Endothelial cell of umbilical vein (primary cell): Measurements from ENCODE around the gene CDH23. TPM values are rescaled to one million over a fixed set of nuclear protein-coding genes. Genes with fewer than 3 reads are reported as not detected.

Experiments
- BruUV-seq: library from RNA; stranded (reverse); fragments of 400-500 nt; replicated peaks from 2 replicates; lab custom pipeline; 2021; lab: Mats Ljungman, UMichigan
- CTCF ChIA-PET: fragments of 300-600, 350-600 bp; sonication (Branson Sonifier 250); formaldehyde crosslinking; loops from one replicate; lab custom pipeline; 2021; ENCODE audit warnings: antibody characterized with exemption, inconsistent platforms; lab: Charles Lee
- POLR2A ChIA-PET: fragments of 300-600, 350-600 bp; sonication (Branson Sonifier 250); formaldehyde crosslinking; loops from one replicate; lab custom pipeline; 2021; ENCODE audit warnings: antibody characterized with exemption, inconsistent platforms; lab: Charles Lee
- DNase-seq: peaks from one replicate; pipeline ENCODE4 v3.0.0-alpha.2; 2011; ENCODE audit warnings: low read depth, low spot score
- FAIRE-seq: peaks from 2 replicates; lab custom pipeline; 2011; peaks lifted over from hg19 to GRCh38; lab: Jason Lieb, UNC
- H2AFZ ChIP-seq: 2 replicates; pipeline ENCODE4 v1.6.0; 2012; ENCODE audit warnings: low read depth, low read length, control low read depth, inconsistent platforms
- H3K27ac ChIP-seq: 2 replicates; pipeline ENCODE4 v1.5.1; 2011; ENCODE audit warnings: low read depth, mild to moderate bottlenecking, control low read depth, low read length, moderate library complexity; ENCODE audit not compliant: insufficient read depth
- H3K27me3 ChIP-seq, 2 experiments: 2 replicates each; pipeline versions ENCODE4 v1.6.0 to v1.6.1; 2011; ENCODE audit warnings: low read length in 2 of 2, mixed read lengths in 1 of 2; ENCODE audit not compliant: control insufficient read depth in 2 of 2, insufficient read depth in 2 of 2
- H3K36me3 ChIP-seq, 2 experiments: 2 replicates in 1 of 2; 3 replicates in 1 of 2; pipeline ENCODE4 v1.5.1; 2011; ENCODE audit warnings: low read length in 2 of 2, mild to moderate bottlenecking in 1 of 2, moderate library complexity in 1 of 2; ENCODE audit not compliant: control insufficient read depth in 2 of 2, insufficient read depth in 2 of 2; ENCODE audit errors: extremely low read depth in 1 of 2
- H3K4me1 ChIP-seq: 3 replicates; pipeline ENCODE4 v1.5.1; 2011; ENCODE audit warnings: mild to moderate bottlenecking, low read length; ENCODE audit not compliant: control insufficient read depth, insufficient read depth; ENCODE audit errors: extremely low read depth
- H3K4me2 ChIP-seq: 2 replicates; pipeline ENCODE4 v1.6.1; 2011; ENCODE audit warnings: low read length, control low read depth, mixed read lengths; ENCODE audit not compliant: insufficient read depth
- H3K4me3 ChIP-seq, 3 experiments: fragments of 200-600 bp in 1 of 3; sonication (generic), shearing (Covaris generic) in 1 of 3; replicated peaks in 1 of 3; 2 replicates each; pipeline ENCODE4 v1.5.1; 2011 to 2016; ENCODE audit warnings: control low read depth in 3 of 3, low read length in 3 of 3, mild to moderate bottlenecking in 2 of 3, inconsistent platforms in 1 of 3, low read depth in 1 of 3, moderate library complexity in 1 of 3; ENCODE audit not compliant: insufficient read depth in 1 of 3
- H3K79me2 ChIP-seq: 2 replicates; pipeline ENCODE4 v1.6.0; 2012; ENCODE audit warnings: low read length, inconsistent platforms; ENCODE audit not compliant: control insufficient read depth, insufficient read depth
- H3K9ac ChIP-seq: replicated peaks from 2 replicates; pipeline ENCODE3; 2011; ENCODE audit warnings: low read length, control low read depth; ENCODE audit not compliant: insufficient read depth; ENCODE audit errors: extremely low read depth
- H3K9me1 ChIP-seq: replicated peaks from 3 replicates; pipeline ENCODE4 v1.6.0; 2011; ENCODE audit warnings: mild to moderate bottlenecking, low read length; ENCODE audit not compliant: control insufficient read depth, insufficient read depth; ENCODE audit errors: extremely low read depth
- H3K9me3 ChIP-seq: replicated peaks from 2 replicates; pipeline ENCODE4 v1.5.1; 2012; ENCODE audit warnings: low read length, inconsistent platforms; ENCODE audit not compliant: control insufficient read depth, insufficient read depth
- H4K20me1 ChIP-seq: replicated peaks from 2 replicates; pipeline ENCODE3; 2011; ENCODE audit warnings: mild to moderate bottlenecking, low read length; ENCODE audit not compliant: control insufficient read depth, insufficient read depth; ENCODE audit errors: extremely low read depth
- EZH2 ChIP-seq: IDR thresholded peaks from 2 replicates; pipeline ENCODE4 v1.6.1; 2012; ENCODE audit warnings: borderline replicate concordance, low read depth, mild to moderate bottlenecking, moderate library complexity, low read length, inconsistent platforms; ENCODE audit not compliant: severe bottlenecking
- FOS ChIP-seq: IDR thresholded peaks from 2 replicates; pipeline ENCODE4 v1.6.1; 2011; ENCODE audit warnings: mild to moderate bottlenecking, low read length, moderate library complexity, borderline replicate concordance; ENCODE audit not compliant: insufficient read depth
- GATA2 ChIP-seq: IDR thresholded peaks from 2 replicates; pipeline ENCODE4 v1.7.0; 2011; ENCODE audit warnings: low read depth, mild to moderate bottlenecking, moderate library complexity, mixed read lengths, low read length; ENCODE audit not compliant: insufficient read length, insufficient read depth
- JUN ChIP-seq: IDR thresholded peaks from 2 replicates; pipeline ENCODE4 v1.6.1; 2011; ENCODE audit warnings: borderline replicate concordance, low read depth; ENCODE audit not compliant: insufficient read length, insufficient read depth
- MYC ChIP-seq: IDR thresholded peaks from one replicate; pipeline ENCODE4 v1.6.1; 2011; ENCODE audit warnings: mild to moderate bottlenecking, low read depth, low read length
- POLR2A ChIP-seq: IDR thresholded peaks from 2 replicates; pipeline ENCODE4 v1.6.1; 2012; ENCODE audit warnings: low read depth, mild to moderate bottlenecking, control low read depth, low read length
- POLR2AphosphoS5 ChIP-seq: IDR thresholded peaks from 2 replicates; pipeline ENCODE4 v1.6.1; 2012; ENCODE audit warnings: low read depth, mild to moderate bottlenecking, control low read depth, low read length, moderate library complexity; ENCODE audit not compliant: insufficient read depth
- dilution Hi-C: fragments of 300-500 bp; cut with MboI; formaldehyde crosslinking; loops from one replicate; pipeline ENCODE4 v1.15.0; 2019; ENCODE audit warnings: low sequenced_read_pairs; ENCODE audit not compliant: extremely low pct_ligation_motif_present
- intact Hi-C: fragments of 100-400 bp; cut with micrococcal nuclease; formaldehyde crosslinking; loops from one replicate; pipeline ENCODE4 v1.10.0; 2022
- polyA plus RNA-seq, 4 experiments: library from polyadenylated mRNA; depleted of rRNA in 3 of 4; stranded (reverse) in 3 of 4; unstranded in 1 of 4; fragments of >200 nt; gene quantifications; 2 replicates each; pipeline versions ENCODE4 v1.2.1 to v1.2.3, GENCODE V29; 2011 to 2012; ENCODE audit warnings: missing spikeins in 1 of 4
- total RNA-seq: library from RNA; stranded (reverse); gene quantifications from 2 replicates; pipeline ENCODE4 v1.2.3, GENCODE V29; 2021
- TF ChIP-seq, protein P1 (sequence below): IDR thresholded peaks from 2 replicates; pipeline ENCODE4 v1.6.1; 2011; ENCODE audit not compliant: insufficient read depth, insufficient read length
- TF ChIP-seq, protein P2 (sequence below), 2 donors: IDR thresholded peaks; 1 replicate in 1 of 2; 2 replicates in 1 of 2; pipeline ENCODE4 v1.5.1; 2011; ENCODE audit warnings: low read length in 2 of 2, mild to moderate bottlenecking in 2 of 2, moderate library complexity in 2 of 2, control low read depth in 1 of 2, inconsistent platforms in 1 of 2, low read depth in 1 of 2; ENCODE audit not compliant: insufficient read depth in 1 of 2; ENCODE audit errors: extremely low read depth in 1 of 2

CDH23 gene
- total and polyA plus RNA-seq, 2 donors (not counting 3 experiments of a cell fraction or from before 2014, with no cell fraction given), result not detected

DNA sequence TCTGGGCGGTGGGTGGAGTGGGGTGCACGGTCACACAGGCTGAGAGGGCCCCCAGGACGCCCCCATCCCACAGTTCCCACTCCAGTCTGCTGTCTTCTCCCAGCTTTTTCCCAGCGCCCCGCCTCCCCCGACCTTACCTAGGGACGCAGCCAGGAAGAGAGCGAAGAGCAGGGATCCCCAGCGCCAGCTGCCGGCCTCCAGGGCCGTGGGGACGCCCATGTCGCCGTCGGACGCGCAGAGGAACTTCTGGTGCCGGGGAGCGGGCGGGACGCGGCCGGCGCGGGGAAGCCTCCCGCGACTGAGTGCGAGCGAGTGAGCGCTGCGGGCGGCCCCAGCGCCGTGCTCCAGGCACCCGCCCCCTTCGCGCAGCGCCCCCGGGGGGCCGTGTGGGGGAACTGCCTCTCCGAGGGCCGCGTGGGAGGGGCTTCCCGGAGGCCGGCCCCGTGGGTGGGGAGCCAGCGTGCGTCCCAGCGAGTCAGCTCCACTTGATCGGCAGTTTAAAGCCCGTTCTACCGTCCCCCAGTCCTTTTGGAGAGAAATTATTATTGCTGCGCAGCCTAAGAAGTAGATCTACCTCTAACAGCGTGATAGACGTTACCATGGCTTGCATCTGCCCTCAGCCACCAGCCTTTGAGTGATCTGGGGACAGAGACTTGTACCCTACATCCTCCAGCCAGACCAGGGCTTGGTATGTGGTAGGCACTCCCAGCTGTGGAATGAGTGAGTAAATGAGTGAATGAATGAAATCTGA lies 376.7 kb downstream of the CDH23 start, which contains the start of gene VSIR:
VSIR (minus strand) TSS at position 300 of the 751 bp plus-strand sequence; CDS start at position 219, 81 bp downstream.
- Histone ChIP-seq H3K27ac (no peak within 1 kb of the TSS), H4K20me1 (no peaks in the 10 kb centered on the region), H2AFZ (peak within 1 kb of the TSS; percentile 85), H3K79me2 (no peaks in the 10 kb centered on the region), H3K27me3 (no peaks in the 10 kb centered on the region), H3K9me3 (no peaks in the 10 kb centered on the region), H3K9me1 (no peaks in the 10 kb centered on the region), H3K36me3 (no peaks in the 10 kb centered on the region), H3K4me1 (peaks cover 25% of the 10 kb centered on the region), H3K4me3 (peak within 1 kb of the TSS; percentile 28 to 44 (median 36)), H3K9ac (peak within 1 kb of the TSS; percentile 54), H3K4me2 (peak within 1 kb of the TSS; percentile 28)
- DNase-seq (peak; percentile 83), FAIRE-seq (peak; percentile 81)
- dilution Hi-C loops (no loop called here), intact Hi-C loops (loop anchor here (2.0 kb wide), 2 partner anchors 47 to 79 kb away; no protein-coding TSS in a partner anchor)
- peak; percentile 26 for TF ChIP-seq POLR2A
- no peak for TF ChIP-seq MYC
- no peak for TF ChIP-seq JUN
- TF ChIP-seq POLR2AphosphoS5, result peak; percentile 53
- TF ChIP-seq, protein P1, sequence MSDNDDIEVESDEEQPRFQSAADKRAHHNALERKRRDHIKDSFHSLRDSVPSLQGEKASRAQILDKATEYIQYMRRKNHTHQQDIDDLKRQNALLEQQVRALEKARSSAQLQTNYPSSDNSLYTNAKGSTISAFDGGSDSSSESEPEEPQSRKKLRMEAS, result no peak
- TF ChIP-seq GATA2, result no peak
- TF ChIP-seq, protein P2, sequence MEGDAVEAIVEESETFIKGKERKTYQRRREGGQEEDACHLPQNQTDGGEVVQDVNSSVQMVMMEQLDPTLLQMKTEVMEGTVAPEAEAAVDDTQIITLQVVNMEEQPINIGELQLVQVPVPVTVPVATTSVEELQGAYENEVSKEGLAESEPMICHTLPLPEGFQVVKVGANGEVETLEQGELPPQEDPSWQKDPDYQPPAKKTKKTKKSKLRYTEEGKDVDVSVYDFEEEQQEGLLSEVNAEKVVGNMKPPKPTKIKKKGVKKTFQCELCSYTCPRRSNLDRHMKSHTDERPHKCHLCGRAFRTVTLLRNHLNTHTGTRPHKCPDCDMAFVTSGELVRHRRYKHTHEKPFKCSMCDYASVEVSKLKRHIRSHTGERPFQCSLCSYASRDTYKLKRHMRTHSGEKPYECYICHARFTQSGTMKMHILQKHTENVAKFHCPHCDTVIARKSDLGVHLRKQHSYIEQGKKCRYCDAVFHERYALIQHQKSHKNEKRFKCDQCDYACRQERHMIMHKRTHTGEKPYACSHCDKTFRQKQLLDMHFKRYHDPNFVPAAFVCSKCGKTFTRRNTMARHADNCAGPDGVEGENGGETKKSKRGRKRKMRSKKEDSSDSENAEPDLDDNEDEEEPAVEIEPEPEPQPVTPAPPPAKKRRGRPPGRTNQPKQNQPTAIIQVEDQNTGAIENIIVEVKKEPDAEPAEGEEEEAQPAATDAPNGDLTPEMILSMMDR (IDR thresholded peaks at IDR 0.05; ENCODE audit: extremely low read depth in 1 of 2, insufficient read depth in 1 of 2, low read depth in 1 of 2, low read length in 2 of 2), result peak; percentile 84 to 87
- no peak for TF ChIP-seq FOS
- TF ChIP-seq EZH2, result no peak
- ChIA-PET POLR2A (no interaction called here), CTCF (interaction anchor here (0.6 to 3.8 kb wide), 38 partner anchors 9 to 458 kb away, joined by 3 to 21 read pairs (median 5); partner anchors contain the start of gene PSAP)
- no TSS peak for BruUV-seq
